NCI-H128 (cell line): ENCODE data around the gene ARHGEF1.
A peak's percentile ranks its signal among the peaks of the same experiment; 100 is the strongest.

Experiments
- DNase-seq: peaks from one replicate; lab custom pipeline; 2025; ENCODE audit not compliant: unreplicated experiment; lab: John Stamatoyannopoulos, UW

The ARHGEF1 gene

GRCh38 chr19:41883463-41883820 is 458 bp downstream of the ARHGEF1 start:
- DNase-seq = no peak

- DNase-seq = peak; percentile 95
These were observed 1.1 kb downstream of the ARHGEF1 start for GRCh38 chr19:41883821-41884733.

- no peak for DNase-seq
These were observed 4.1 kb downstream of the ARHGEF1 start for GRCh38 chr19:41886761-41887710.

GRCh38 chr19:41887711-41888382 is 4.9 kb downstream of the ARHGEF1 start:
- peak; percentile 17 for DNase-seq

- DNase-seq = no peak
These were observed 5.9 kb downstream of the ARHGEF1 start for GRCh38 chr19:41888926-41889325.

GRCh38 chr19:41889896-41890295 is 6.9 kb downstream of the ARHGEF1 start:
- no peak for DNase-seq

GRCh38 chr19:41890936-41891335 is 8.0 kb downstream of the ARHGEF1 start:
- DNase-seq = no peak

GRCh38 chr19:41892173-41892902 is 9.4 kb downstream of the ARHGEF1 start:
- DNase-seq = no peak

- DNase-seq = no peak
These were observed 10.9 kb downstream of the ARHGEF1 start for GRCh38 chr19:41893899-41894298.

- DNase-seq = no peak
These were observed 11.4 kb downstream of the ARHGEF1 start for GRCh38 chr19:41894350-41894749.

- no peak for DNase-seq
These were observed 13.0 kb downstream of the ARHGEF1 start for GRCh38 chr19:41895745-41896580.

GRCh38 chr19:41896581-41896942 is 13.6 kb downstream of the ARHGEF1 start:
- no peak for DNase-seq

GRCh38 chr19:41897181-41897580 is 14.2 kb downstream of the ARHGEF1 start:
- DNase-seq = no peak

GRCh38 chr19:41897820-41898219 is 14.8 kb downstream of the ARHGEF1 start:
- no peak for DNase-seq

GRCh38 chr19:41898235-41898634 is 15.3 kb downstream of the ARHGEF1 start:
- DNase-seq = no peak

GRCh38 chr19:41901707-41902360 is 18.9 kb downstream of the ARHGEF1 start:
- DNase-seq = no peak

GRCh38 chr19:41902594-41902993 is 19.6 kb downstream of the ARHGEF1 start:
- DNase-seq = no peak

GRCh38 chr19:41903193-41903953 is 20.4 kb downstream of the ARHGEF1 start:
- DNase-seq = no peak
